ENCODE measurements around the gene TPCN2. TPM values are rescaled to one million over a fixed set of nuclear protein-coding genes. Genes with fewer than 3 reads are reported as not detected.

The TPCN2 gene
- total RNA-seq, 4 donors from 2014 or later, result 12.7 to 16.9 (median 14.2) TPM

- WGBS, 2 donors, result 82 to 86% methylated on average over 12 of the region's 14 CpGs
- intact Hi-C loops (cut with DNase I; ENCODE audit: low total_unique reads), result no loop called here
- no peak overlapping the region for H3K4me3 ChIP-seq (ENCODE audit: low read depth, poor library complexity, severe bottlenecking)
- no peak for TF ChIP-seq CTCF (IDR thresholded peaks at IDR 0.05)
- no peak for TF ChIP-seq POLR2A (IDR thresholded peaks at IDR 0.05)
- DNase-seq (ENCODE audit: low spot score in 2 of 2), result no peak
These were observed 15.0 kb downstream of the TPCN2 start for GRCh38 chr11:69063652-69064260.

- no peak for TF ChIP-seq CTCF (IDR thresholded peaks at IDR 0.05)
- TF ChIP-seq POLR2A (IDR thresholded peaks at IDR 0.05), result no peak
- no peak overlapping the region for H3K4me3 ChIP-seq (ENCODE audit: low read depth, poor library complexity, severe bottlenecking)
- no peak for DNase-seq (ENCODE audit: low spot score in 2 of 2)
- WGBS, 2 donors, result 87 to 89% methylated on average over 16 of the region's 16 CpGs
- intact Hi-C loops (cut with DNase I; ENCODE audit: low total_unique reads), result no loop called here
These were observed 15.7 kb downstream of the TPCN2 start for GRCh38 chr11:69064394-69064957.

- no peak overlapping the region for H3K4me3 ChIP-seq (ENCODE audit: low read depth, poor library complexity, severe bottlenecking)
- whole genome bisulfite sequencing, 2 donors, result 75 to 84% methylated on average over 17 to 19 of the region's 19 CpGs
- DNase-seq (ENCODE audit: low spot score in 2 of 2), result no peak
- no peak for TF ChIP-seq POLR2A (IDR thresholded peaks at IDR 0.05)
- no peak for TF ChIP-seq CTCF (IDR thresholded peaks at IDR 0.05)
- intact Hi-C loops (cut with DNase I; ENCODE audit: low total_unique reads), result no loop called here
These were observed 16.5 kb downstream of the TPCN2 start for GRCh38 chr11:69065147-69065710.

- H3K4me3 ChIP-seq (ENCODE audit: low read depth, poor library complexity, severe bottlenecking), result no peak overlapping the region
- intact Hi-C loops (cut with DNase I; ENCODE audit: low total_unique reads), result no loop called here
These were observed 17.7 kb downstream of the TPCN2 start for GRCh38 chr11:69066122-69067112.

More at GRCh38 chr11:69066122-69067112, 17.7 kb downstream of the TPCN2 start:
- TF ChIP-seq CTCF (IDR thresholded peaks at IDR 0.05), result no peak
- TF ChIP-seq POLR2A (IDR thresholded peaks at IDR 0.05), result no peak
- DNase-seq (ENCODE audit: low spot score in 2 of 2), result no peak
- WGBS, 2 donors, result 81 to 87% methylated on average over 23 to 27 of the region's 30 CpGs
